IMR-90 (cell line): Measurements from ENCODE around the gene HEPACAM. TPM values are rescaled to one million over a fixed set of nuclear protein-coding genes. Genes with fewer than 3 reads are reported as not detected.
A peak's percentile ranks its signal among the peaks of the same experiment; 100 is the strongest.

Source experiments
- ATAC-seq: fragments of 200-7000 bp; cut with Tn5 transposase; 2 replicates; pipeline ENCODE4 v1.9.1; 2020; ENCODE audit warnings: low read depth, mild to moderate bottlenecking, moderate library complexity
- BruUV-seq: library from RNA; stranded (reverse); fragments of 400-500 nt; replicated peaks from 2 replicates; lab custom pipeline; 2021; lab: Mats Ljungman, UMichigan
- CTCF ChIA-PET: fragments of 300-600 bp; formaldehyde crosslinking; extraction: SDS; loops from one replicate; lab custom pipeline; 2021; ENCODE audit warnings: antibody characterized with exemption; lab: Yijun Ruan, JAX
- POLR2A ChIA-PET: fragments of 300-600 bp; sonication (Branson Sonifier 250); formaldehyde crosslinking; loops from one replicate; lab custom pipeline; 2022; ENCODE audit warnings: antibody characterized with exemption; ENCODE audit not compliant: unreplicated experiment; lab: Charles Lee
- DNase-seq: peaks from one replicate; pipeline ENCODE4 v3.0.0; 2013
- H2AFZ ChIP-seq: replicated peaks from 2 replicates; pipeline ENCODE3; 2013; ENCODE audit warnings: low read length, mild to moderate bottlenecking; ENCODE audit not compliant: poor library complexity
- H2AK5ac ChIP-seq: 2 replicates; pipeline ENCODE4 v1.6.1; 2013; ENCODE audit warnings: low read depth, low read length, inconsistent platforms
- H2AK9ac ChIP-seq: replicated peaks from 2 replicates; pipeline ENCODE3; 2013; ENCODE audit warnings: mild to moderate bottlenecking, low read depth, low read length, moderate library complexity; ENCODE audit not compliant: poor library complexity
- H2BK120ac ChIP-seq: 2 replicates; pipeline ENCODE4 v1.6.1; 2013; ENCODE audit warnings: low read depth, low read length, inconsistent platforms
- H2BK15ac ChIP-seq: 3 replicates; pipeline ENCODE4 v1.6.1; 2013; ENCODE audit warnings: low read depth, low read length, inconsistent platforms
- H2BK20ac ChIP-seq: 2 replicates; pipeline ENCODE4 v1.6.1; 2013; ENCODE audit warnings: low read depth, mild to moderate bottlenecking, inconsistent platforms, low read length, moderate library complexity
- H2BK5ac ChIP-seq: 2 replicates; pipeline ENCODE4 v1.6.1; 2013; ENCODE audit warnings: mild to moderate bottlenecking, low read depth, low read length, inconsistent platforms; ENCODE audit not compliant: poor library complexity, severe bottlenecking
- H3K14ac ChIP-seq: replicated peaks from 2 replicates; pipeline ENCODE4 v1.6.1; 2013; ENCODE audit warnings: low read depth, low read length, inconsistent platforms
- H3K18ac ChIP-seq: 2 replicates; pipeline ENCODE4 v1.6.1; 2013; ENCODE audit warnings: low read depth, low read length, control low read depth
- H3K23ac ChIP-seq: 2 replicates; pipeline ENCODE4 v1.6.1; 2013; ENCODE audit warnings: low read depth, low read length, inconsistent platforms
- H3K27ac ChIP-seq: 2 replicates; pipeline ENCODE4 v1.5.1; 2013; ENCODE audit warnings: mild to moderate bottlenecking, control low read depth, low read length; ENCODE audit not compliant: insufficient read depth
- H3K27me3 ChIP-seq: 2 replicates; pipeline ENCODE4 v1.6.1; 2013; ENCODE audit warnings: low read length; ENCODE audit not compliant: control insufficient read depth, insufficient read depth
- H3K36me3 ChIP-seq: 2 replicates; pipeline ENCODE4 v1.6.1; 2013; ENCODE audit warnings: low read length, mixed read lengths; ENCODE audit not compliant: control insufficient read depth, insufficient read depth
- H3K4ac ChIP-seq: 2 replicates; pipeline ENCODE4 v1.6.1; 2013; ENCODE audit warnings: low read depth, low read length, inconsistent platforms
- H3K4me1 ChIP-seq: 2 replicates; pipeline ENCODE4 v1.6.1; 2013; ENCODE audit warnings: low read length, mixed read lengths; ENCODE audit not compliant: control insufficient read depth, insufficient read depth
- H3K4me2 ChIP-seq: 2 replicates; pipeline ENCODE4 v1.6.1; 2013; ENCODE audit warnings: low read depth, mild to moderate bottlenecking, control low read depth, low read length, moderate library complexity
- H3K4me3 ChIP-seq: 2 replicates; pipeline ENCODE4 v1.5.1; 2013; ENCODE audit warnings: low read depth, mild to moderate bottlenecking, control low read depth, low read length, moderate library complexity; ENCODE audit not compliant: insufficient read depth
- H3K56ac ChIP-seq: 2 replicates; pipeline ENCODE4 v1.6.1; 2013; ENCODE audit warnings: low read length, inconsistent platforms; ENCODE audit not compliant: insufficient read depth; ENCODE audit errors: extremely low read depth
- H3K79me1 ChIP-seq, 2 experiments: 2 replicates each; pipeline ENCODE4 v1.6.1; 2013; ENCODE audit warnings: low read length in 2 of 2, inconsistent platforms in 1 of 2, low read depth in 1 of 2
- H3K9ac ChIP-seq: 2 replicates; pipeline ENCODE4 v1.6.1; 2013; ENCODE audit warnings: low read depth, low read length, control low read depth
- H3K9me1 ChIP-seq: 2 replicates; pipeline ENCODE4 v1.6.1; 2013; ENCODE audit warnings: low read length, inconsistent platforms; ENCODE audit not compliant: insufficient read depth
- H3K9me3 ChIP-seq: 2 replicates; pipeline ENCODE4 v1.6.1; 2013; ENCODE audit warnings: low read length; ENCODE audit not compliant: control insufficient read depth, insufficient read depth
- H4K20me1 ChIP-seq: 2 replicates; pipeline ENCODE4 v1.6.1; 2013; ENCODE audit warnings: low read length, inconsistent platforms; ENCODE audit not compliant: insufficient read depth
- H4K5ac ChIP-seq: 2 replicates; pipeline ENCODE4 v1.6.1; 2013; ENCODE audit warnings: mild to moderate bottlenecking, low read depth, low read length, control low read depth
- H4K8ac ChIP-seq, 2 experiments: 2 replicates each; pipeline ENCODE4 v1.6.1; 2013; ENCODE audit warnings: low read depth in 2 of 2, low read length in 2 of 2, control low read depth in 1 of 2, inconsistent platforms in 1 of 2
- H4K91ac ChIP-seq: 2 replicates; pipeline ENCODE4 v1.6.1; 2013; ENCODE audit warnings: low read depth, low read length, inconsistent platforms; ENCODE audit not compliant: insufficient read depth
- BHLHE40 ChIP-seq: fragments of 150-350 bp; IDR thresholded peaks from 2 replicates; pipeline ENCODE4 v1.6.1; 2016; ENCODE audit warnings: mild to moderate bottlenecking, low read depth, low read length
- CEBPB ChIP-seq: IDR thresholded peaks from 2 replicates; pipeline ENCODE4 v1.6.1; 2012; ENCODE audit warnings: low read depth, low read length, improper control_type of control experiment
- CHD1 ChIP-seq: IDR thresholded peaks from 2 replicates; pipeline ENCODE4 v1.6.1; 2012; ENCODE audit warnings: low read depth, low read length, improper control_type of control experiment
- CTCF ChIP-seq: conservative IDR thresholded peaks from 2 replicates; pipeline ENCODE4 v1.5.1; 2012; ENCODE audit warnings: mild to moderate bottlenecking, low read depth, low read length, improper control_type of control experiment
- ELK1 ChIP-seq: fragments of 150-350 bp; IDR thresholded peaks from 2 replicates; pipeline ENCODE4 v1.6.1; 2016; ENCODE audit warnings: low read depth, mild to moderate bottlenecking, low read length, moderate library complexity, borderline replicate concordance
- FOS ChIP-seq: fragments of 150-350 bp; IDR thresholded peaks from 2 replicates; pipeline ENCODE4 v1.6.1; 2016; ENCODE audit warnings: low read depth, low read length
- MAFK ChIP-seq: IDR thresholded peaks from 2 replicates; pipeline ENCODE4 v1.6.1; 2012; ENCODE audit warnings: low read depth, low read length, improper control_type of control experiment
- MAZ ChIP-seq: IDR thresholded peaks from 2 replicates; pipeline ENCODE4 v1.6.1; 2012; ENCODE audit warnings: low read depth, mild to moderate bottlenecking, low read length, improper control_type of control experiment, moderate library complexity, borderline replicate concordance
- MXI1 ChIP-seq: IDR thresholded peaks from 2 replicates; pipeline ENCODE4 v1.6.1; 2012; ENCODE audit warnings: low read depth, mild to moderate bottlenecking, low read length, moderate library complexity, borderline replicate concordance
- NFE2L2 ChIP-seq: fragments of 150-350 bp; IDR thresholded peaks from 2 replicates; pipeline ENCODE4 v1.6.1; 2016; ENCODE audit warnings: low read depth, mild to moderate bottlenecking, low read length
- POLR2A ChIP-seq: IDR thresholded peaks from 2 replicates; pipeline ENCODE4 v1.6.1; 2012; ENCODE audit warnings: mild to moderate bottlenecking, low read depth, low read length
- RAD21 ChIP-seq: IDR thresholded peaks from 2 replicates; pipeline ENCODE4 v1.6.1; 2012; ENCODE audit warnings: low read length, improper control_type of control experiment
- RCOR1 ChIP-seq: IDR thresholded peaks from 2 replicates; pipeline ENCODE4 v1.6.1; 2012; ENCODE audit warnings: mild to moderate bottlenecking, low read length, improper control_type of control experiment; ENCODE audit not compliant: insufficient replicate concordance
- RFX5 ChIP-seq: IDR thresholded peaks from 2 replicates; pipeline ENCODE4 v1.8.0; 2012; ENCODE audit warnings: low read depth, mild to moderate bottlenecking, low read length, moderate library complexity
- SMC3 ChIP-seq: fragments of 150-350 bp; IDR thresholded peaks from 2 replicates; pipeline ENCODE4 v1.6.1; 2016; ENCODE audit warnings: low read depth, mild to moderate bottlenecking, antibody characterized with exemption, low read length, moderate library complexity
- USF2 ChIP-seq: fragments of 150-350 bp; IDR thresholded peaks from 2 replicates; pipeline ENCODE4 v1.6.1; 2017; ENCODE audit warnings: mild to moderate bottlenecking, antibody characterized with exemption, low read length, low read depth
- WGBS, 2 experiments: methylation state at CpG; one replicate each; pipeline versions ENCODE4 v1.1.5 to v1.1.7; 2013; ENCODE audit warnings: missing lambda C conversion rate in 2 of 2; ENCODE audit not compliant: insufficient read length in 1 of 2; ENCODE audit errors: extremely low coverage in 2 of 2; 5-methylcytosine and 5-hydroxymethylcytosine counted together
- dilution Hi-C: fragments of 300-500 bp; cut with HindIII; formaldehyde crosslinking; loops from one replicate; pipeline ENCODE4 v1.14.3; 2018; ENCODE audit warnings: low sequenced_read_pairs; ENCODE audit not compliant: unreplicated experiment
- in situ Hi-C: fragments of 300-500 bp; cut with MboI; formaldehyde crosslinking; loops from 3 replicates; pipeline ENCODE4 v1.14.3; 2019; ENCODE audit warnings: low sequenced_read_pairs, inconsistent platforms, mixed read lengths
- intact Hi-C: fragments of 100-400 bp; cut with micrococcal nuclease; formaldehyde crosslinking; loops from 2 replicates; pipeline ENCODE4 v1.10.0; 2022
- polyA plus RNA-seq, 3 experiments: library from polyadenylated mRNA; depleted of rRNA; stranded (reverse); fragments of >200 nt; gene quantifications; 2 replicates each; pipeline ENCODE4 v1.2.3, GENCODE V29; 2012; ENCODE audit warnings: low replicate concordance in 1 of 3
- total RNA-seq: library from RNA; depleted of rRNA; stranded (reverse); fragments of >200 nt; gene quantifications from 2 replicates; pipeline ENCODE4 v1.2.3, GENCODE V29; 2012

HEPACAM gene
- total and polyA plus RNA-seq, 2 of the 4 experiments (the other 2 are of a cell fraction), result 0.09 to 0.18 TPM

- TF ChIP-seq CEBPB (peak; percentile 79), CHD1 (no peak), SMC3 (no peak), MAZ (no peak), NFE2L2 (no peak), FOS (peak; percentile 81), CTCF (no peak), MAFK (no peak), RAD21 (no peak), BHLHE40 (no peak), MXI1 (no peak), POLR2A (no peak), RFX5 (no peak), ELK1 (no peak), USF2 (no peak), RCOR1 (peak; percentile 36)
- Histone ChIP-seq H2AK5ac (peak overlapping the region; percentile 90), H3K23ac (peak overlapping the region; percentile 89; the same call in 1 of the 2 replicates), H3K36me3 (no peaks in the 10 kb centered on the region), H3K27ac (peak overlapping the region; percentile 93), H2AK9ac (peak overlapping the region; percentile 97), H3K56ac (peak overlapping the region; percentile 82), H3K79me1 (peaks cover 7 to 28% of the 10 kb centered on the region in 2 experiments; a peak in 3 of 4 replicates), H3K4ac (peak overlapping the region; percentile 99), H2BK20ac (peak overlapping the region; percentile 98), H4K91ac (peak overlapping the region; percentile 96), H3K14ac (peak overlapping the region; percentile 96), H3K27me3 (no peaks in the 10 kb centered on the region), H3K4me3 (no peak overlapping the region), H4K20me1 (no peaks in the 10 kb centered on the region), H2AFZ (peak overlapping the region; percentile 90), H3K9me3 (no peaks in the 10 kb centered on the region), H2BK15ac (peak overlapping the region; percentile 100), H3K4me1 (peaks cover 39% of the 10 kb centered on the region), H3K18ac (peak overlapping the region; percentile 87), H4K5ac (peak overlapping the region; percentile 94), H3K9me1 (peaks cover 42% of the 10 kb centered on the region), H3K9ac (0 out of 2 replicates have a peak overlapping the region, but pooled peaks have one; percentile 25), H2BK120ac (peak overlapping the region; percentile 98), H2BK5ac (peak overlapping the region; percentile 97), H3K4me2 (peak overlapping the region; percentile 62), H4K8ac (peak overlapping the region; percentile 86 to 97)
- in situ Hi-C loops (no loop called here), intact Hi-C loops (no loop called here), dilution Hi-C loops (no loop called here)
- BruUV-seq, result no TSS peak
- CTCF ChIA-PET, result interaction anchor here (0.5 to 1.8 kb wide), 5 partner anchors 22 to 175 kb away, joined by 3 to 7 read pairs (median 3); no protein-coding TSS in a partner anchor
- POLR2A ChIA-PET, result interaction anchor here (0.7 to 1.1 kb wide), 2 partner anchors 22 to 35 kb away, joined by 3 read pairs; no protein-coding TSS in a partner anchor
- DNase-seq (peak; percentile 94), ATAC-seq (peak; percentile 66)
- WGBS, 2 experiments, result no CpG with 5 or more reads among the region's 3 CpGs
Measured at GRCh38 chr11:124898263-124898680, 37.6 kb downstream of the HEPACAM start.
